GM19239 (cell line): Measurements from ENCODE around the gene OR2S2.
A peak's percentile ranks its signal among the peaks of the same experiment; 100 is the strongest.
"Not testable (repeated sequence)": the region's sequence is repeated elsewhere in the genome, so short reads cannot be mapped to it uniquely, and the experiment has no call there.

ENCODE experiments used
- DNase-seq: peaks from one replicate; pipeline ENCODE4 v3.0.0; 2011; ENCODE audit warnings: low spot score; ENCODE audit not compliant: insufficient read length
- FAIRE-seq: peaks from 2 replicates; lab custom pipeline; 2011; peaks lifted over from hg19 to GRCh38; lab: Jason Lieb, UNC

The OR2S2 gene, protein sequence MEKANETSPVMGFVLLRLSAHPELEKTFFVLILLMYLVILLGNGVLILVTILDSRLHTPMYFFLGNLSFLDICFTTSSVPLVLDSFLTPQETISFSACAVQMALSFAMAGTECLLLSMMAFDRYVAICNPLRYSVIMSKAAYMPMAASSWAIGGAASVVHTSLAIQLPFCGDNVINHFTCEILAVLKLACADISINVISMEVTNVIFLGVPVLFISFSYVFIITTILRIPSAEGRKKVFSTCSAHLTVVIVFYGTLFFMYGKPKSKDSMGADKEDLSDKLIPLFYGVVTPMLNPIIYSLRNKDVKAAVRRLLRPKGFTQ

DNA sequence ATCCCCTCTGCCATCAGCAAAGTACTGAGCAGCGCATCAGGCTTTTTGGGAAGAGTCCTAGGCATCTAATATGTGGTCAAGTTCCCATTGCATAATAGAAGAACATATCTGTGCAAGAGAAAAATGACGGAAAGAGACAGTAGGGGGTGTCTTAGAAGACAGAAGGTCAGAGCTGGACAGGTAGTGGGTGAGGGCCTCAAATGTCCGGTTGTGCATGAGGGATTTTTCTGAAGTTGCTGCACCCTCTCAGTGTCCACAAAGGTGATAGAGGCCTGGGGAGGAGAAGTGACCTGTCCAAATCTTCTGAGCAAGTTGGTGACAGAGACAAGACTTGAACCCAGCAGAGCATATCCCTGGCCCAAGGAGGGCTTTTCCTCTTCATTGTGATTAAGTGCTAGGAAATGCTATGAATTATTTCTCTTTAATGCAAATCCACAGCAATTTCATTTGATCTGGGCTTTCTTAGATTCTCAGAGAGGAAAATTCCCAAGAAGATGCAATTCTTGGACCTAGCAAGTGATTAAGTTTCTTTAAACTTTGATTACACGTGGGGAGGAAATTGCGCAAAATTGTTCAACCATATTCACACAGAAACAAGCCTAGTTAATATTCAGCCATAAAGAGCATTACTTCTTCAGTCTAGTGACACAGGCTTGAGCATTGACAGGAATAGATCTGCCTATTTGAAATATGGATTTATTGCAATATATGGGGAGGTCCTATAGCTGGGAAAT, at the start of gene OR2S2:
TSS of gene OR2S2 (minus strand) at position 51 of the 734 bp plus-strand sequence. CDS start 56 bp downstream, outside the sequence.
- no peak for FAIRE-seq
- no peak for DNase-seq

DNA sequence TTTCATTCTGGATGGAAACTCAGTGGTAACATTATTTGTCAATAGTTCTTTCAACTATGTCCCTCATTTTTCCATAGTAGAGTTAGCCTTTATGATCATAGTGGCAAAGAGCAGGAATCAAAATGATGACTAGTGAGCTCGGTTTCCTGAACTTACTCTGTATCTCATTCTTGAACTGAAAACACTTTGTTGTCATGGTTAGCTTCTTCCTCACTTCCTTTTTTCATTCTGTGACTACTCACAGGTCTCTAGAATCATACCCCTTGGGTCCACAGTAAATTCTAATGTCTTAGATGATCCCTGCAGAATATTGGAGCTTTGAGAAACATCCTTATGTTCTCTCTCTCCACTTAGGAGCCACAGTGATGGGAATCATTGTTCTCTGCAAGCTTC, 49.4 kb upstream of the OR2S2 start:
- FAIRE-seq (peak; percentile 88), DNase-seq (peak; percentile 6)

DNA sequence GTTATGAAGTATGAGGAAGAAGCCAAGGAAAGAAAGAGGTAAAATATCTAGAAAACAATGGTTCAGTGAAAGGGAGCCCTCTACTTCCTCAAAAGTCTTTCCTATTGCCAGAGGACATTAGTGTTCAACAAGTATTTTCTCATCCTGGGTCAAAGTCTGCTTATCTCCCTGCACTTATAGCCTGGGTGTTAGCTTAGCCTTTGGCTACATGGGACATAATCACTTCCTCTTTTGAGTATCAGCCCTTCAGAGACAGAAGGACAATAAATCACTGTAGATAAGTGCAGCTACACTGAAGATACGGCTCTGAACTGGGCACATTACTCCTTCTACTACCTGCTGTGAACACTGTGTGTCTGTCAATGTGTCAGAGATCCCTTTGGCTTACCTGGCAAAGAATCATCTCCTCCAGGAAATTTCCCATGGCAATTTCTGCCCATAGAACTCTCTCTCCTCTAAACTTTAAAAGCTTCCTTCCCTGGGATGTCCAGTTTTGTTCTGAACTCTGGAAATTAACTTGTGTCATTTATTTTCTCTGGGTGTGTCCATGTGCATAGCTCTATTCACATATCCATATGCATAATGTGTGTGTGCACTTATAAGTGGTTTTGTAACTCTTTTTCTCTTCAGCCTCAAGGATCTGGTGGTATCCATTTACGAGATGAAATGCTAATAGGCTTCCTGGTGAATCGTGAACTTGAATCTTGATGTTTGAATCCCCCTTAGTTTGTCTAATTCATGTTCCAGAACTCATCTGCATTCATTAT, 48.8 kb upstream of the OR2S2 start:
- no peak for DNase-seq

DNA sequence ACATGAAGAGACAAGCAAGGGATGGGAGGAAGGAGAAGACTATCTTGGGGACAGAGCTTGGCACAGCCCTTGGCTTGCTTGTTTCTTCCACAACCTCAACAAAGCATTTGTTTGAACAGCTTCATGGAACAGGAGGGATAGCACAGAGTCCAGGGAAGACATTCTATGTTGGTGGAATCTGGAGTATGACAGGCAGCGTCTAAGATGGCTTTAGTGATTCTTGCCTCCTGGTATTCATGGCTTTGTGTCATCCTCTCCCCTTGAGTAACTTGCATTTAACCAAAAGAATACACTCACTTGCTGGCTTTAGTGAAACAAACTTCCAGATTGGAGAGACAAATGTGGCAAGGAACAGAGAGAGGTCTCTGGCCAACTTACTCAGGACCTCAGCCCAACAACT, 47.9 kb upstream of the OR2S2 start:
- FAIRE-seq (no peak), DNase-seq (no peak)

More for the DNA sequence above, 48.8 kb upstream of the OR2S2 start:
- no peak for FAIRE-seq

DNA sequence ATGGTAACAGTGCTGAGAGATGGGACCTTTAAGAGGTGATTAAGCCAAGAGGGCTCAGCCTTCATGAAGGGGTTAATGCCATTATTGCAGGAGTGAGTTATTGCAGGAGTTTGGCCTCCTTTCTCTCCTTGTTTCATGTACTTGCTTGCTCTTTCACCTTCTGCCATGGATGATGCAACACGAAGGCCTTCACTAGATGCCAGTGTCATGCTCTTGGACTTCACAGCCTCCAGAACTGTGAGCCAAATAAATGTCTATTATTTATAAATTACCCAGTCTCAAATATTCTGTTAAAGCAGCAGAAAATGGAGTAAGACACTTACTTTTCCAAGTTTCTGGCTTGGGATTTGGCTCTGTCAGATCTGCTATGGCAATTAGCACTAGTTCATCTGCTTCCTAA, 40.4 kb upstream of the OR2S2 start:
- DNase-seq (no peak), FAIRE-seq (no peak)

DNA sequence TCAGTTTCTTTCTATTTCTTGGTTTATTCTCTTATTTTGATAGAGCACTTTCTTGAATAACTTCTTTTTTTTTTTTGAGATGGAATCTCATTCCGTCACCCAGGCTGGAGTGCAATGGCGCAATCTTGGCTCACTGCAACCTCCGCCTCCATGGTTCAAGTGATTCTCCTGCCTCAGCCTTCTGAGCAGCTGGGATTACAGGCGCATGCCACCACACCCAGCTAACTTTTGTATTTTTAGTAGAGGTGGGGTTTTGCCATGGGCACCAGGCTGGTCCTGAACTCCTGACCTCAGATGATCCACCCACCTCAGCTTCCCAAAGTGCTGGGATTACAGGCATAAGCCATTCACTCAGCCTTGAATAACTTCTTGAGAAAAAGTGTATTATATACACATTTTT, 39.1 kb upstream of the OR2S2 start:
- not testable (repeated sequence) for FAIRE-seq, DNase-seq

DNA sequence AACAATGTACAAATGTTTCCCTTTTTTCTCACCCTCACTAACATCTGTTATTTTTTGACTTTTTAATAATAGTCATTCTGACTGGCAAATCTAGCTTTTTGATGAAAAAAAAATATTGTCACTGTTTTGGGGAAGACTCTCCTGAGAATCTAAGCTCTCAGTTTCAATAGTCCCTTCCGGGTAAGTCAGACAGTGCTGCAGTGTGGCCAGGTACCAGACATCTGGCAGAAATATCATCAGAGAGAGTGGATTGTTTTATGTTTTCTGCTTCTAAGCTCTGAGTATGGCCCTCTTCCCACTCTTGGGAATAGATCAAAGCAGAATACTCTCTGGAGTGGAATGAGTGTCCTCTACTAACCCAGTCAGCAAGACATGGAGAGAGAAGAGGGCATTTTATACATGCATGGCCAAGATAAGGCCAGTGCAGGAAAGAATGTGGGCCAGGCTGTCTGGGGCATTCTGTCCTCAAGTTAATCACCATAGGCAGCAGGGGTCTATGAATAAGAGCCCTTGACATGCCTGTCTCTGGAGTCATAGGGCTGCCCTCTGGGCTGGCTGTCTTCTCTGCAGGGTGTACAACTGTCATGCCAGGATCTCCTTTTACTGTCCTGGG, 38.5 kb upstream of the OR2S2 start:
- FAIRE-seq (no peak), DNase-seq (no peak)

DNA sequence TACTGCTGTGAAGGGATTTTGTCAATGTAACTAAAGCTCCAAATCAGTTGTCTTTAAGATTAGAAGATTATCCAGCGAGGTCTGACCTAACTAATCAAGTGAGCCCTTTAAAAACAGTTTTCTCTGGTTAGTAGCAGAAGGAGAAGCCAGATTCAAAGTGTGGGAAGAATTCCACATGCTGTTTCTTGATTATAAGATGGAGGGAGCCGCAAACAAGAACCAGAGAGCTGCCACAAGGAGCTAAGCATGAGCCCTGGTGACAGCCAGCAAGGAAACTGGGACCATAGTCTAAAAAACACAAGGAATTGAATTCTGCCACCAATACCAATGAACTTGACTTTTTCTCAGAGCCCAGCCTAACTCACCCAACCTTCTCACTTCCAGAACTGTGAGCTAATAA, 37.0 kb upstream of the OR2S2 start:
- FAIRE-seq (no peak), DNase-seq (no peak)

DNA sequence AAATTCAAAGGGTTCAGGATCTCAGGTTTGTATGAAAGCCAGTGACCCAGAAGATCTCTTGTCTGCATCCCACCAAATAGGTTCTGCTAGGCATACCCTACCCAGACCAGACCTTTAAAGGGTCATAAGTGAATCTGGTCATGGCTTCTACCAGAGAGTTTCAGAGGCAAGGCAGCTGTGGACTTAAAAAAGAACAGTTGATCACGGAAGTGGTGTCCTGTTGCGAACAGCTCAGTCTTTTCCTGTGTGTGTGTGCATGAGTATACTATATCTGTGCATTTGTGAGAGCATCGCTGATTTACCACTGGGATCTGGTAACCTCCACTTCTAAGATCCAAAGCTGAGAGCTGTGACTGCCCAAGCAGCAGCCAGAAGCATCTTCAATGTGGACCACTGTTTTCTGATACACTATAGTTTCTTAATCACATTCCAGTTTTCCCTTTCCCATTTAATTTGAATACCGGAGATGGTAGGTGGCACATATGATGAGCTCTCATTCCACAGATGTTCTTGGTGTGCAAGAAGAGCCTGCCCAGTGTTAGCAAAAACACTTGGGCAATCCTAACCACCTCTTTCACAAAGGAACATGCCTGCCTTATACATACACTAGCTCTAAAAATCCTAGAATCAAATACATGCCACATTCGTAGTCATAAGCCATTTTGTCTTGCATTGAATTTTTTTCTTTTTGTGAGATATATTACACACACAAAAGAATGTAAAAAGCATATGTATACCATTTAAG, 36.2 kb upstream of the OR2S2 start:
- DNase-seq = no peak
- no peak for FAIRE-seq

DNA sequence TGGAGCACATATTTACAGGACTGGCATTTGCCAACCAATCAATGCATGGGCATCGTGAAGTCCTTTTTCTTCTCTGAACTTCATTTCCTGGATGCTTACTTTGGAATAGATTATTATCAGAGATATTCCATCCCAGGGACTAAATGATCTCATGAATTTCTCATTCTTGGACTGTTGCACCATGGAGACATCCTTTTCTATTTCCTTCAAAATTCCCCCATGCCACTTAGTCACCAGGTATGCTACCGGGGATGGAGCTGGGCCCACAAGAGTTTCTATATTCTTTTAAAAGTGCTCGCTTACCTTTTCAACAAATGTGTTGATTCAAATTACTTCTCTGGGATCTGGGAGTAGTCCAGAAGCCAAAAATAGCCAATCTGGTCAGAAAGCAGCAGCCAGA, 35.2 kb upstream of the OR2S2 start:
- DNase-seq, FAIRE-seq: not testable (repeated sequence)

DNA sequence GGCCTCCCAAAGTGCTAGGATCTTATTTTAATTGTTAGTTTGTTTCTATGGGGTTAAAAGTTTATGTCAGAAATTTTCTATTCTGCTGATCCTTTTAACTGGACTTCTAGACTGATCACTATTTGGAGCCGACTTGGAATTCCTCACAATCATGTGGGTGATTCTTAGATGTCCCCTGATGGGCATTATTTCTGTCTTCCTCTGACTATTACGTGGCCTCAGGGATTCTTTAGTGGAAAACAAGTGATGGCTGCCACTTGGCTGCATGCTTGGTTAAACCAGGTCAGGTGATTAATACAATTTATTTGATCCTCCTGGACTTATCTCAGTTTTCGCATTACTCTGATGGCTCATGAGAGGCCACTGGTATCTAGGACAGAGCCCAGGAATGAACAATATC, 32.2 kb upstream of the OR2S2 start:
- no peak for FAIRE-seq
- no peak for DNase-seq

DNA sequence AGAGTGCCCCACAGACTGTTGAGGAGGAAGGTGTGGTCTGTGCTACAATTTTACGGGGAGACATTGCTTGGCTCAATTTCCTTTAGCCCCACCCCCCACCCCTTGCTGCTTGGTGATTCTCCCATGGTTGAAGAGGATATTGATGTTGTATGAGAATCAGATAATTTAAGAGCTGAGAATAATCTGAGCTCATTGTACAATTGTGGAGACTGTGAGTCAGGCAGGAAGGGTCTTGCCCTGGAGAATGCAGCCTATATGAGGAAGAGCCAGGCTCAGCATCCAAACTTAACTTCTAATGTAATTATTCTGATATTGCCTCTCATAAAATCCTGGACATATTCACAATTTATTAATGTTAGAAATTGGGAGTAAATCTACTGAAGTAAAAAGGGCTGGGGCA, 26.1 kb upstream of the OR2S2 start:
- FAIRE-seq (no peak), DNase-seq (no peak)

DNA sequence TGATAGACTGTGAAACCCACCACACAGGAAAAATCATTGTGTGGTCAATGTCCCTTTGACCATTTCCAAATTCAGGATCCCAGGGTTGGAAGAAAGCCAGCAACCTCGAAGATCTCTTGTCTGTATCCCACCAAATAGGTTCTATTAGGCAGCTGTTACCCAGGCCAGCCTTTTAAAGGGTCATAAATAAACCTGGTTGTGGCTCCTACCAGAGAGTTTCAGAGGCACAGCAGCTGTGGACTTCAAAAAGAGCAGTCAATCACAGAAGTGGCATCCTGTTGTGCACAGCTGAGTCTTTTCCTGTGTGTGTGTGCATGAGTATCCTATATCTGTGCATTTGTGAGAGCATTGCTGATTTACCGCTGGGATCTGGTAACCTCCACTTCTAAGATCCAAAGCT, 23.7 kb upstream of the OR2S2 start:
- FAIRE-seq (no peak), DNase-seq (no peak)

DNA sequence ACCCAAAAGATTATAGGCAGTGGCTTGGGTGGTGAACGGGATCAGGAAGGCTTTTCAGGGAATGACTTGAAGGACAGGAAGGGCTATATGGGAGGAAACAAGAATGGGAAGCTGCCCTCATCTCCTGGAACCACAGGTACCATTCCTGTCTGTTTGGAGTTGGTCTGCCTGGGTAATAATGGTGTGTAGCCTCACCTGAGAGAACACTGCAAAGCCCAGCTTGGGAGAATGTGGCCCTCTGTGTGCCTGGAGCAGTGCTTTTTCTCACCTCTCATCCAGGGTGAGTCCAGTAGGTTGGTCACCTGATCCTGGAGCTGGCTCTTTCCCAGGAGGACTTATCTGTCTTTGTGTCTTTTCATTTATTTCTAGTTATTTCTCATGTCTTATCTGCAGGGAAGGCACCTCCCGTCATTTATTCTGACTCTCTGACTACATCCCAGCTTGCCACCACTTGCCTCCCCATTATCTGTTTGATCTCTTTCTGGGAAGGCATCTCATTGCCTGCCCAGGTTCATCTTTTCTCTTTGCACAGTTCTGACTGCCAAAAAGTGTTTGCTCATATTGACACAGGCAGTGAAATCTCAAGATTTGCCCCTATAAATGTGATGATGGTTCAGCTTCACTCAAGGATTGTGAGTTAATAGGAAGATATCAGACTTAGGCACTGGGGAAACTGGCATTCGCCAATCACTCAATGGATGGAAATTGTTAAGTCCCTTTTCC, 22.5 kb upstream of the OR2S2 start:
- DNase-seq (no peak), FAIRE-seq (no peak)

DNA sequence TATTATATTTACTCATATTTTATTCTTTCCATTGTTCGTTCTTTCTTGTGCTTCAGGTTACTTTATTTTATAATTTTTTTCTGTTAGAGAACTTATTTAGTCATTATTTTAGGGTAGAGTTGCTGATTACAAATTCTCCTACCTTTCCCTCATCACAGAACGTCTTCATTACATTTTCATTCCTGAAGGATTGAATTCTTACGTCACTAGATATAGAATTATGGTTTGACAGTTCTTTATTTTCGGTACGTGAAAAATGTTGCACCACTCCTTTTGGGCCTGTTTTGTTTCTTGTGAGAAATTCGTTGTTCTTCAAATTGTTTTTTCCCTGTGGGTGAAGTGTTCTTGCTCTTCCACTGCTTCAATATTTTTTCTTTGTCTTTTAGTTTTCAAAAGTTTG, 20.8 kb upstream of the OR2S2 start:
- DNase-seq (no peak), FAIRE-seq (no peak)

DNA sequence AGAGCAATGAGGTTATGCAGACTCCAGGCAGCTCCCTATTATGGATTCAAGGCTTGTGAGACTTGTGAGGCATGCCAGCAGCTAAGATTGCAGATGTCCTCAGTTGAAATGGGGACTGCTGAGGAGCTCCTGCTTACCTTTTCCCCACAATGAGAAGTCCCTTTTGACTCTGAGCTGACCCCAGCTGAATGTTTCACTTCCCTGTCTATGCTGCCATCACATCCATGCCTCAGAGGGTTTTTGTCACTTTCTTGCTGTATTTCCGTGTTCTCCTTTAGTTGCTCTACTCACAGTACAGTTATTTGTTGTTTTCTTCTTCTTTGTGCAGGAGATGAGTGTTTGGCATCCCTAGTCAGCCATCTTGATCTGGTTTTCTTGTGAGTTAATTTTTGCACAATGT, 18.8 kb upstream of the OR2S2 start:
- peak; percentile 64 for FAIRE-seq

DNA sequence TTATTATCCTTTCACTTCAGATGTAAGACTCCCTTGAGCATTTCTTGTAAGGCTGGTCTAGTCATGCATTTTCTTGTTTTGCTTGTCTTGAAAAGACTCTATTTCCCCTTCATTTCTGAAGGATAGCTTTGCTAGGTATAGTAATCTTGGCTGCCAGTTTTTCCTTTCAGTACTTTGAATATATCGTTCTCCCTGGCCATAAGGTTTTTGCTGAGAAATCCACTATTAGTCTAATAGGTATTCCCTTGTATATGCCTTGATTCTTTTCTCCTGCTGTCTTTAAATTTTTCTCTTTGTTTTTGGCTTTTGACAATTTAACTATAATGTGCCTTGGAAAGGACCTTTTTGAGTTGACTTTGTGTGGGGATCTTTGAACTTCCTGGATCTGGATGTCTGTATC, 16.8 kb upstream of the OR2S2 start:
- FAIRE-seq (no peak), DNase-seq (no peak)

More for the DNA sequence above, 18.8 kb upstream of the OR2S2 start:
- DNase-seq = peak; percentile 43

DNA sequence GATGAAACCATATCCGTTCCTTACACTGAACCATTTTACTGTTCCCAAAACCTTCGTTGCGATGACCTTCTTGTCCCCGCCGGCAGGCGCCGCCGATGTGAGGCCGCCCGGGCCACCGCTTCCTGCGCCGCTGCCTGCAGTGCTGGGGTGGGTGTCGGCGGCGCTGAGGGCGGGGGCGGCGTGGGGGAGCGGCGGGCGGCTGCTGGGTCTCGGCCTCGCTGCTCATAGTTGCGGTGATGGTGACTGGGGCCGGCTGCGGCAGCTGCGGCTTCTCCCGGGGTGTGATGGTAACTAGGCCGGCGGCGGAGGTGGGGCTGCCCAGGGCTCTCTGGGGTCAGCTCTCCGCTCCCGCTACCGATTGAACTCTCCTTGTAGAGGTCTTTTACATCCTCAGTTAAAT, 14.1 kb upstream of the OR2S2 start:
- DNase-seq (no peak), FAIRE-seq (no peak)

DNA sequence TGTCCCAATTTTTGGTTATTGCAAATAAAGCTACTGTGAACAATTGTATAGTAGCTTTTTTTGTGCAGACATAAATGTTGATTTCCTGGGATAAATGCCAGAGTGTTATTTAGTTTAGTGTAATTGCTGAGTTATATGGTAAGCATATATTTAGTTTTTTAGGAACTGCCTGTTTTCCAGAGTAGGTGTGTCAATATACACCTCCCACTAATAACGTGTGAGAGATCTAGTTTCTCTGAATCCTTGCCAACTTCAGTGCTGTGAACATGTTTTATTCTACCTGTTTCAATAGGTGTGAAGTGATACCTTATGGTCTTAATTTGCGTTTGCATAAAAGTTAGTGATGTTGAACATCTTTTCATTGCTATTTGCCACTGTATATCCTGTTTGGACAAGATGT, 9.1 kb upstream of the OR2S2 start:
- no peak for DNase-seq
- no peak for FAIRE-seq
